ENCODE data around the gene SELENOO.

DNA sequence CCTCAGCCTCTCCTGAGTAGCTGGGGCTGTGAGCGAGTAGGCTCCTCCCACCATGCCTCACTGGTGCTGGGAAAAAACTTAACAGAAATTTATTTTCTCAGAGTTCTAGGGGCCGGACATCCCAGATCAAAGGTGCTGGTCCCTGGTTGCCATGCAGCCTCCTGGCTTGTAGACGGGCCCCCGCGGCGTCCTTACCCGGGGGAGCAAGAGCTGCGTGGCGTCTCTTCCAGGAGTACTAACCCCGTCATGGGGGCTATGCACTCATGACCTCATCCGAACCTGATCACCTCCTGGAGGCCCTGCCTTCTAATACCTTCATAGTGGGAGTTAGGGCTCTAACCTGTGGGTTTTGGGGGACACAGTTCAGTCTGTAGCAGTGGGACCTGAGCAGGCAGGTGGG is 12.5 kb upstream of the SELENOO start:
- TF ChIP-seq, protein P1, sequence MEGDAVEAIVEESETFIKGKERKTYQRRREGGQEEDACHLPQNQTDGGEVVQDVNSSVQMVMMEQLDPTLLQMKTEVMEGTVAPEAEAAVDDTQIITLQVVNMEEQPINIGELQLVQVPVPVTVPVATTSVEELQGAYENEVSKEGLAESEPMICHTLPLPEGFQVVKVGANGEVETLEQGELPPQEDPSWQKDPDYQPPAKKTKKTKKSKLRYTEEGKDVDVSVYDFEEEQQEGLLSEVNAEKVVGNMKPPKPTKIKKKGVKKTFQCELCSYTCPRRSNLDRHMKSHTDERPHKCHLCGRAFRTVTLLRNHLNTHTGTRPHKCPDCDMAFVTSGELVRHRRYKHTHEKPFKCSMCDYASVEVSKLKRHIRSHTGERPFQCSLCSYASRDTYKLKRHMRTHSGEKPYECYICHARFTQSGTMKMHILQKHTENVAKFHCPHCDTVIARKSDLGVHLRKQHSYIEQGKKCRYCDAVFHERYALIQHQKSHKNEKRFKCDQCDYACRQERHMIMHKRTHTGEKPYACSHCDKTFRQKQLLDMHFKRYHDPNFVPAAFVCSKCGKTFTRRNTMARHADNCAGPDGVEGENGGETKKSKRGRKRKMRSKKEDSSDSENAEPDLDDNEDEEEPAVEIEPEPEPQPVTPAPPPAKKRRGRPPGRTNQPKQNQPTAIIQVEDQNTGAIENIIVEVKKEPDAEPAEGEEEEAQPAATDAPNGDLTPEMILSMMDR (IDR thresholded peaks at IDR 0.05): no peak
- TF ChIP-seq POLR2A (IDR thresholded peaks at IDR 0.05): no peak
- no peak for TF ChIP-seq EP300 (IDR thresholded peaks at IDR 0.05)

All from tibial nerve (tissue), 4 donors.